ENCODE measurements around the gene PDZK1. TPM values are rescaled to one million over a fixed set of nuclear protein-coding genes. Genes with fewer than 3 reads are reported as not detected.

Gene PDZK1
- total RNA-seq, 1 experiment from 2014 or later: 0.27 TPM

DNA sequence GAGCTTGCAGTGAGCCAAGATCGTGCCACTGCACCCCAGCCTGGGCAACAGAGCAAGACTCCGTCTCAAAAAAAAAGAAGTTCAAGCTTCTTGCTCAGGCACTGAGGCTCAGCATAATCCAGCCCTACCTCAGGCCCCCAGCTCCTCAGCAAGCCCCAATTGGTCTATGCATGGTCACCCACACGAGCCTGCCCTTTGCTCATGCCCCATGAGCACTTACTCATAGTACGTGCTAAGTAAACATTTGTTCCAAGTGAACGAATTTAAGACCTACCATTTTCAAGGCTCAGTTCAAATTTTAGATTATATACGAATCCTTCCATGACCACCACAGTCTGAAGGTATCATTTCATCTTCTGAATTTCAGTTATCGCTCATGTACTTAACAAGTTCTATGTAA, 4.3 kb downstream of the PDZK1 start (continued):
- TF ChIP-seq SIN3A (IDR thresholded peaks at IDR 0.05; ENCODE audit: low read depth): no peak
- no peak for TF ChIP-seq EZH2 (IDR thresholded peaks at IDR 0.05)

DNA sequence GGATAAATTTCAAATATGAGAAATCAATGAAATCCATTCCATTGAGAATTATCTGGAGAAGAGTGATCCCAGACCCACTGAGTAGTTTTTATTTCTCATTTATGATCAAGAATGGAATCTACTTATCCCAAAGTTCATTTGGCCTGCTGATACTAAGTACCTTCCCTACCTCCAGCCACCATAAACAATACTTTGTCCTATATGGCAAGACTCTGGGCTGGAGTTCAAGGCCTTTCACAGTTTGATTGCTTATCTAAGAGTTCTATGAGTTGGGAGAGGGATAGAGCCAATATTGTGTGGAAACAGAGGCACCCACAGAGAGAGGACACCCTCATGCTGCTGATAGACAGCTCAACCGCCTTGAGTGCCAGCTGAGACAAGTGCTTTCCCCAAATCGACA, 5.1 kb downstream of the PDZK1 start:
- POLR2A ChIA-PET: no interaction called here
- no peak overlapping the region for H2AFZ ChIP-seq (ENCODE audit: low read depth, low read length, poor library complexity, severe bottlenecking)
- intact Hi-C loops (cut with micrococcal nuclease): no loop called here
- no peaks in the 10 kb centered on the region for H4K20me1 ChIP-seq (ENCODE audit: insufficient read depth)
- H3K9me3 ChIP-seq (ENCODE audit: control insufficient read depth in 1 of 2, insufficient read depth in 1 of 2, low read depth in 1 of 2, low read length in 2 of 2): no peaks in the 10 kb centered on the region
- BruUV-seq (replicated peaks): no TSS peak
- ATAC-seq (no peak), DNase-seq (ENCODE audit: low read depth, low spot score) (no peak)
- no peaks in the 10 kb centered on the region for H3K36me3 ChIP-seq (ENCODE audit: control insufficient read depth in 1 of 2, insufficient read depth in 2 of 2, low read length in 2 of 2)
- H3K9me2 ChIP-seq (ENCODE audit: insufficient read depth): no peaks in the 10 kb centered on the region
- RAD21 ChIA-PET (ENCODE audit: low non-redundant PET in 1 of 2, low total read pairs in 2 of 2, uncharacterized antibody in 2 of 2, unreplicated experiment in 2 of 2): no interaction called here
- H3K9ac ChIP-seq (ENCODE audit: low read length): no peak overlapping the region
- CTCF ChIA-PET: no interaction called here
- no peak overlapping the region for H3K27ac ChIP-seq (ENCODE audit: low read depth, low read length)
- H3K27me3 ChIP-seq (ENCODE audit: insufficient read depth, low read length): no peaks in the 10 kb centered on the region
- no peaks in the 10 kb centered on the region for H3K79me2 ChIP-seq (ENCODE audit: insufficient read depth, low read length)
- H3K4me2 ChIP-seq (ENCODE audit: low read length): no peak overlapping the region
- no peak overlapping the region for H3K4me3 ChIP-seq (replicated peaks in 1 of 2; ENCODE audit: low read depth in 1 of 2, low read length in 2 of 2)
- TF ChIP-seq, protein P1, sequence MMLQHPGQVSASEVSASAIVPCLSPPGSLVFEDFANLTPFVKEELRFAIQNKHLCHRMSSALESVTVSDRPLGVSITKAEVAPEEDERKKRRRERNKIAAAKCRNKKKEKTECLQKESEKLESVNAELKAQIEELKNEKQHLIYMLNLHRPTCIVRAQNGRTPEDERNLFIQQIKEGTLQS (IDR thresholded peaks at IDR 0.05): no peak
- TF ChIP-seq POLR2AphosphoS5 (IDR thresholded peaks at IDR 0.05; ENCODE audit: low read depth, low read length): no peak
- no peak for TF ChIP-seq CTCF (IDR thresholded peaks at IDR 0.05 in 2 of 3, conservative IDR thresholded peaks at IDR 0.05 in 1 of 3; ENCODE audit: borderline replicate concordance in 1 of 3, insufficient read depth in 1 of 3, low read depth in 2 of 3, low read length in 2 of 3)
- TF ChIP-seq, protein P2, sequence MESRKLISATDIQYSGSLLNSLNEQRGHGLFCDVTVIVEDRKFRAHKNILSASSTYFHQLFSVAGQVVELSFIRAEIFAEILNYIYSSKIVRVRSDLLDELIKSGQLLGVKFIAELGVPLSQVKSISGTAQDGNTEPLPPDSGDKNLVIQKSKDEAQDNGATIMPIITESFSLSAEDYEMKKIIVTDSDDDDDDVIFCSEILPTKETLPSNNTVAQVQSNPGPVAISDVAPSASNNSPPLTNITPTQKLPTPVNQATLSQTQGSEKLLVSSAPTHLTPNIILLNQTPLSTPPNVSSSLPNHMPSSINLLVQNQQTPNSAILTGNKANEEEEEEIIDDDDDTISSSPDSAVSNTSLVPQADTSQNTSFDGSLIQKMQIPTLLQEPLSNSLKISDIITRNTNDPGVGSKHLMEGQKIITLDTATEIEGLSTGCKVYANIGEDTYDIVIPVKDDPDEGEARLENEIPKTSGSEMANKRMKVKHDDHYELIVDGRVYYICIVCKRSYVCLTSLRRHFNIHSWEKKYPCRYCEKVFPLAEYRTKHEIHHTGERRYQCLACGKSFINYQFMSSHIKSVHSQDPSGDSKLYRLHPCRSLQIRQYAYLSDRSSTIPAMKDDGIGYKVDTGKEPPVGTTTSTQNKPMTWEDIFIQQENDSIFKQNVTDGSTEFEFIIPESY (IDR thresholded peaks at IDR 0.05; ENCODE audit: extremely low read depth, insufficient replicate concordance, low read length): no peak
- TF ChIP-seq CBX3 (IDR thresholded peaks at IDR 0.05; ENCODE audit: low read depth): no peak
- TF ChIP-seq RAD21 (IDR thresholded peaks at IDR 0.05; ENCODE audit: low read depth): no peak
- no peak for TF ChIP-seq SP1 (IDR thresholded peaks at IDR 0.05; ENCODE audit: low read depth)
- TF ChIP-seq, protein P3, sequence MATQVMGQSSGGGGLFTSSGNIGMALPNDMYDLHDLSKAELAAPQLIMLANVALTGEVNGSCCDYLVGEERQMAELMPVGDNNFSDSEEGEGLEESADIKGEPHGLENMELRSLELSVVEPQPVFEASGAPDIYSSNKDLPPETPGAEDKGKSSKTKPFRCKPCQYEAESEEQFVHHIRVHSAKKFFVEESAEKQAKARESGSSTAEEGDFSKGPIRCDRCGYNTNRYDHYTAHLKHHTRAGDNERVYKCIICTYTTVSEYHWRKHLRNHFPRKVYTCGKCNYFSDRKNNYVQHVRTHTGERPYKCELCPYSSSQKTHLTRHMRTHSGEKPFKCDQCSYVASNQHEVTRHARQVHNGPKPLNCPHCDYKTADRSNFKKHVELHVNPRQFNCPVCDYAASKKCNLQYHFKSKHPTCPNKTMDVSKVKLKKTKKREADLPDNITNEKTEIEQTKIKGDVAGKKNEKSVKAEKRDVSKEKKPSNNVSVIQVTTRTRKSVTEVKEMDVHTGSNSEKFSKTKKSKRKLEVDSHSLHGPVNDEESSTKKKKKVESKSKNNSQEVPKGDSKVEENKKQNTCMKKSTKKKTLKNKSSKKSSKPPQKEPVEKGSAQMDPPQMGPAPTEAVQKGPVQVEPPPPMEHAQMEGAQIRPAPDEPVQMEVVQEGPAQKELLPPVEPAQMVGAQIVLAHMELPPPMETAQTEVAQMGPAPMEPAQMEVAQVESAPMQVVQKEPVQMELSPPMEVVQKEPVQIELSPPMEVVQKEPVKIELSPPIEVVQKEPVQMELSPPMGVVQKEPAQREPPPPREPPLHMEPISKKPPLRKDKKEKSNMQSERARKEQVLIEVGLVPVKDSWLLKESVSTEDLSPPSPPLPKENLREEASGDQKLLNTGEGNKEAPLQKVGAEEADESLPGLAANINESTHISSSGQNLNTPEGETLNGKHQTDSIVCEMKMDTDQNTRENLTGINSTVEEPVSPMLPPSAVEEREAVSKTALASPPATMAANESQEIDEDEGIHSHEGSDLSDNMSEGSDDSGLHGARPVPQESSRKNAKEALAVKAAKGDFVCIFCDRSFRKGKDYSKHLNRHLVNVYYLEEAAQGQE (IDR thresholded peaks at IDR 0.05; ENCODE audit: low read depth): no peak
- TF ChIP-seq ELF1 (IDR thresholded peaks at IDR 0.05; ENCODE audit: borderline replicate concordance, low read depth): no peak
- no peak for TF ChIP-seq CEBPB (IDR thresholded peaks at IDR 0.05; ENCODE audit: low read depth)
- TF ChIP-seq FOSL1 (IDR thresholded peaks at IDR 0.05; ENCODE audit: low read depth): no peak
- TF ChIP-seq, protein P4, sequence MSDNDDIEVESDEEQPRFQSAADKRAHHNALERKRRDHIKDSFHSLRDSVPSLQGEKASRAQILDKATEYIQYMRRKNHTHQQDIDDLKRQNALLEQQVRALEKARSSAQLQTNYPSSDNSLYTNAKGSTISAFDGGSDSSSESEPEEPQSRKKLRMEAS (IDR thresholded peaks at IDR 0.05): no peak
- no peak for TF ChIP-seq SIN3A (IDR thresholded peaks at IDR 0.05; ENCODE audit: low read depth)
- TF ChIP-seq SRF (IDR thresholded peaks at IDR 0.05; ENCODE audit: low read depth): no peak
- no peak for TF ChIP-seq EZH2 (IDR thresholded peaks at IDR 0.05)
- TF ChIP-seq TCF7L2 (IDR thresholded peaks at IDR 0.05; ENCODE audit: borderline replicate concordance, extremely low read depth, insufficient read depth, insufficient read length): no peak
- TF ChIP-seq JUND (IDR thresholded peaks at IDR 0.05): no peak
- TF ChIP-seq EGR1 (IDR thresholded peaks at IDR 0.05; ENCODE audit: low read depth): no peak
- no peak for TF ChIP-seq EZH2phosphoT487 (IDR thresholded peaks at IDR 0.05; ENCODE audit: borderline replicate concordance)
- peaks cover 4 to 17% of the 10 kb centered on the region in 2 experiments; a peak in 3 of 4 replicates for H3K4me1 ChIP-seq (ENCODE audit: control insufficient read depth in 1 of 2, insufficient read depth in 2 of 2, low read length in 2 of 2)
